HG03469 (cell line): ENCODE measurements around the gene HNRNPA1.
"Not testable (repeated sequence)": the region's sequence is repeated elsewhere in the genome, so short reads cannot be mapped to it uniquely, and the experiment has no call there.

Experiments used
- ATAC-seq: cut with Tn5 transposase; IDR thresholded peaks from one replicate; pipeline ENCODE4 v1.9.1; 2021; ENCODE audit warnings: mild to moderate bottlenecking, moderate library complexity, moderate number of reproducible peaks; ENCODE audit not compliant: unreplicated experiment

The HNRNPA1 gene

DNA sequence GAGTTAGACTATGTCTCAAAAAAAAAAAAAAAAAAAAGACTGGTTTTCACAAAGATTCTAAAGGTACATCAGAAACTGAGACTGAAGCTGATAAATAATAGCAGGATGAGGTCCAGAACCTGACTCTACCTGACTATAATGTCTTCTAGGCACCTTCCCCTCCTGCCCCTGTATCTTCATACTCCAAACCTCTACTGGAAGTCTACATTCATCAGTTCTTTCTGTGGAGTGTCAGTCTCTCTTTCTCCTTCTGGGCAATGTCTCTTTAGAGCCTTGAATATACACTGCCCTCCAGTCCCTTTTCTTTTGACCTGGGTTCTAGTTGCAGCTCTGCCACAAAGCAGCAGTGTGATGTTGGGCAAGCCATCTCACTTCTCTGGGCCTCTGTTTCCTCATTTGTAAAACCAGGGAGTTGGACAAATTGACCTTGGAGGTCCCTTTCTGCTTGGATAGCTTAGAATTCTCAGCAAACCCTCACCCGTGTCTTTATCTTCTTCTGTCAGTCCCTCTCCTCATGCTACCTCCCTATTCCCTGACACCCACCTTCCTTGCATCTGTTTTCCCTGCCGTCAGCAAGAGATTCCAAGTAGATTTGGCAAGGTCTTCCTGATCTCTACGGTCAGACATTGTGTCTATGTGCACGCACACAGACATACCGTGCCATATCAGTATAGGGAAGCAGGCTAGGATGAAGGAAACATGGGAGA, 16.0 kb downstream of the HNRNPA1 start:
- no peak for ATAC-seq

DNA sequence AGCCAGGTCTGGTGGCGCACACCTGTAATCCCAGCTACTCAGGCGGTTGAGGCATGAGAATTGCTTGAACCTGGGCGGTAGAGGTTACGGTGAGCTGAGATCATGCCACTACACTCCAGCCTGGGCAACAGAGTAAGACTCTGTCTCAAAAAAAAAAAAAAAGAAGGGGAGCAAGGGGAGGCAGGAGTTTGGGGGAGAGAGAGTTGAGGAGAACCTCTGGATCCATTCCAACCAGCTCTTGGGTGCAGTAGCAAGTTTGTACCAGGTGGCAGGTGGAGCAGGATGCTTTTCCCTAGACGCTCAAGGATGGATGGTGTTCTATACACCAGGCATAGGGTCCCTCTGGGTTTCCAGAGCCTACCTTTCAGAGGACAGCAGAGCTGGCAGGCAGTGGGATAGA, 18.4 kb downstream of the HNRNPA1 start:
- no peak for ATAC-seq

DNA sequence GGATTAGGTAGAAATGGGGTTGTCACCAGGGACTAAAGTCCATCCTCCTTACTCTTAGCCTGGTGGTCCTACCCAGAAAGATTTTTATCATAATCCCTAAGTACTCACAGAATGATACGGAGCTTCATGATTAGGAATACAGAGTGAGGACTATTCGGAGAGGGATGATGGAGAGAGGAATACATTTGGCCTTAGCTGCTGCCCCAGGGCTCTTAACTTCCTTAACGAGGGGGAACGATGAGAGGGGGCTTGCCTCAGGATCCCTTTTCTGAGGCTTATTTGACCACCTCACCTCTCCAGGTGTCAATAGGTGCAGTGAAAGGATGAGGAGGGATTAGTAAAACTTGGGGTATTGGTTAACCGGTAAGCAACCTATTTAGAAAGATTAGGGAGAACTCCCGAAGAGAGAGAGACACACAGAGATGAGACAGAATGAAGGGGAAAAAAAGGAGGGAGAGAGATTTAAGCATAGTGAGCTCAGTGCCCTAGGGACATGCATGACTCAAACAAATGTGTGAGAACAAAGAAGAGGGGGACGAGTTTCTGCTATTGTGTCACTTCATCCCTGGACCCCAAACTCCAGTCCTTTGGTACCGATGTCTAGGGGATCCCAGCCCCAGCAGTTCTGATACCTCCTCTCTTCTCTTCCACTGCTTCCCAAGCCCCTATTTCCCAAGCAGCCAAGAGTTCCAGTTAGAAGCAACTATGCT, 19.1 kb downstream of the HNRNPA1 start:
- ATAC-seq = no peak

DNA sequence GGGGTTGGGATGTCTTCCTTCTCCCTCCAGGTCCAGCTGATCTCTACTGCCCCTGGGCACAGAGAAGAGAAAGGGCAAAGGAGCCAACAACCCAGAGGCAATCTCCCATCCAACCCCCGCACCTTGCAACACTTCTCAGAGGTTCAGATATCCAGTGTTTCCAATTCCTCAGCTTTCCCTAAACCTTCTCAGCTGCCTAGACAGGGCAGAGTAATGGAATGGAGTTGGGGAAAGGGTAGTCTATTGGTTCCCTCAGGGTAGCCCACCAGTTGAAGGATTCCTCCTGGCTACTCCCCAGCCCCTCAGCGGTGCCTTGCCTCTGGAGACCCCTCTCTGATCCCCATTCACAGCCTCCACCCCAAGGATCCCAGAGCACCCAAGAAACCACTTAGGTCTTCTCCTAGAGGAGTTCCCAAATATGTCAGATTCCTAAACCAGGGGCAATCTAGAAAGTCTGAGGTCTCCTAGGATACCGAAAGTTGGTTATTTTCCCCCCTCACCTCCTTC, 19.8 kb downstream of the HNRNPA1 start:
- no peak for ATAC-seq

- no peak for ATAC-seq
These were observed 20.4 kb downstream of the HNRNPA1 start, which contains the start of gene NFE2 for GRCh38 chr12:54300732-54301427. Gene NFE2 (minus strand): TSS chr12:54301015. CDS start chr12:54295248, 5,767 bp downstream.

DNA sequence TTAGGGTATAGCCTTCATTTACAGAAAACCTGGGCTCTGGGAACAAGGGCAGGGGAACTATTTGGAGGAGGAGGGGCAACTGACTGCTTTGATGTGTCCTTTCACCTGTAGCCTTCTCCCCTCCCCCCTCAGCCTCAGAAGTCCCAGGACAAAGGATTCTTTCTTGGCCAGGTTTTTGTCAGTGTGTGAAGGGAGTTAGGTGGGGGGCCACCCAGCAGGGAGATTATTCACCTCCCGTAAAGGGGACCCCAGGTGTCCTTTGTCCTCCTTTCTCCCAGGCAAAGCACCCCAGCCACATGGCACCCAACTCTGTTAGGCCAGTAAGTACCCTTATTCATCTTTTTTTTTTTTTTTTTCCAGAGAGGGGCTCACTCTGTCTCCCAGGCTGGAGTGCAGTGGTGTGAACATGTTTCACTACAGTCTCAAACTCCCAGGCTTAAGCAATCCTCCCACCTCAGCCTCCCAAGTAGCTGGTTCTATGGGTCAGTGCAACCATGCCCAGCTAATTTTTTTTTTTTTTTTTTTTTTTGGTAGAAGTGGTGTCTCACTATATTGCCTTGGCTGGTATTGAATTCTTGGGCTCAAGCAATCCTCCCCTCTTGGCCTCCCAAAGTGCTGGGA, 21.0 kb downstream of the HNRNPA1 start:
- ATAC-seq = no peak

DNA sequence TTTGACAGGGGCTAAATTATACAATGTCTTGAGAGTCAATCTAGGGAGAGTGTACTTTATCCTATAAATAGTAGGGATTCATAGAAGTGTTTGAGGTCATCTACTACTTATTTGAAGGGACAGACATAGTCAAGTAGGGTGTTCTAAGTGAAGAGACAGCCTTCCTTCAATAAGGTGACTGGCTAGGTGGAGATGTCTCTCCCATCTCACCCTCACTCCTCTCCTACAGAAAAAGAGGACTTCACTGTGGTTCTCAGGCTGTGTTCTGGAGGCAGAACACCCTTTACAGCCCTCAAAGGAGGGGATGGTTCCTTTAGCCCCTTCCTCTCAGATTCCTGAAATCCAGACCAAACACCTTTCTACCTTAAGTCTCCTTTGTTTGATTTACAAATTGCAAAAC, 23.1 kb downstream of the HNRNPA1 start:
- no peak for ATAC-seq

DNA sequence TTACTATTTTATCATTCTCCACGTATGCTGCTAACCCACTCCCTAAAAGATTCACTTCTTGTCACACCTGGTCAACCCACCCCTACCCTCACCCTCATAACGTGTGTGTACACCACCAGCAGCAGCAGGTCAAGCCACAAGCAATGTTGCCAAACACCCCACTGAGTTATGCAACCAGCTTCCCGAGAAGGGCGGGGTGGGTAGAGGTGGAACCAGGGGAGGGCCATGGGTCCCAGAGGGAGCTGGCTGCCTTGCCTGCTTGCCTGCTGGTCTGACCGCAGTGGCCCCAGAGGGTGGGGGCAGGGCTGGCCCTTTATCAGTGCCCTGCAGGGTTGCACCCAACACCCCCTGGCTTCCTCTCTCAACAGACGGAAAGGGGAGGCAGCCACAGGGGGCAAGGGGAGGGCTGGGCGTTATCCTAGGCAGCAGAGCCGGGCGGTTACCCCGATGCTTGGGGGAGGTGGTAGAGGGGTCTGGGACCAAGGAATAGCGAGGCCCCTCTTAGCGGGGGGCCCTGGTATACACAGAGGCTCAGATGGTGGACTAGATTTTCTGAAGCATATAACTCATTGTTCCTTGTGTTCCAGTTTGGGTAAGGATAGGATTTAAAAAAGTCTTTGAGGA, 23.8 kb downstream of the HNRNPA1 start:
- no peak for ATAC-seq

GRCh38 chr12:54306925-54307741, 26.6 kb downstream of the HNRNPA1 start:
- no peak for ATAC-seq

DNA sequence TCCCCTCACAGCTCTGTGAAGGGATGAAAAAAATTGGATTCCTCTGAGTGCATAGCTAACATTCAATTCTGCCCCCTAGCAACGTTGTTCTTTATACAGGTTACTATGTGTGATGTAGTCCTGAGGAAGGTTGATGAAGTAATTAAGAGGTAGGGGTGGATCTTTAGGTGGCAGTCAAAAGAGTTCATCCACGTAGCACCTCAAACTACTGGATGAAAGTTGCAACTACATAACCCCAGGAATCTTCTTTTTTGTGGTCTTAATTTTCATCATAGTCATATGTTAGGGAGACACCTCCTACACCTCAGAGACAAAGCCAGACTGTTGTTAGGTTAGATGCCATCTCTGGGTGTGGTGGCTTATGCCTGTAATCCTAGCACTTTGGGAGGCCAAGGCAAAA, 30.5 kb downstream of the HNRNPA1 start:
- ATAC-seq = no peak

- not testable (repeated sequence) for ATAC-seq
These were observed 31.8 kb downstream of the HNRNPA1 start for GRCh38 chr12:54312309-54312708.

- ATAC-seq = no peak
These were observed 40.8 kb downstream of the HNRNPA1 start for GRCh38 chr12:54321363-54321762.

- peak; percentile 99 for ATAC-seq
These were observed 44.3 kb downstream of the HNRNPA1 start, which contains the start of gene COPZ1 for GRCh38 chr12:54324617-54325441. Gene COPZ1 (plus strand): TSS chr12:54325131. CDS start chr12:54325164, 33 bp downstream.

DNA sequence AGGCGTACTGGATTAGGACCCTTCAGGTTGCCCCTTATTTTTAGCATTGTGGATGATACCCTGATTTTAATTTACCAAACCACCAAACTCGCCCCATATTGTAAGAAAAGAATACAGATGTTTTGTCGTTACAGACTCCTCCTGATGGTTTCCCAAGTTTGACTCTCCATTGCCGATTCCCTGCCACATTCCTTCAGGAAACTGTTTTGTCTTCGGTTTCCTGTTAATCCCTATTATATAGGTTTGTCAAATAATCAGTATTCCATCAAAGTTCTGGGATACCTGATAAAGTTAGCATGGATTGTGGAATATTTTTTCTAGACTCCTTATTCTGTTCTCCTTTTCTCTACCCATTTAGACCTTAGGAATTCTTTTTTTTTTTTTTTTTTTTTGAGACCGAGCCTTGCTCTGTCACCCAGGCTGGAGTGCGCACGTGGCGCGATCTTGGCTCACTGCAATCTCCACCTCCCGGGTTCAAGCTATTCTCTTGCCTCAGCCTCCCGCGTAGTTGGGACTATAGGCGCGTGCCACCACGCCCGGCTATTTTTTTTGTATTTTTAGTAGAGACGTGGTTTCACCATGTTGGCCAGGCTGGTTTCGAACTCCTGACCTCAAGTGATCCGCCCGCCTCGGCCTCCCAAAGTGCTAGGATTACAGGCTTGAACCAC, 45.0 kb downstream of the HNRNPA1 start:
- ATAC-seq = not testable (repeated sequence)

DNA sequence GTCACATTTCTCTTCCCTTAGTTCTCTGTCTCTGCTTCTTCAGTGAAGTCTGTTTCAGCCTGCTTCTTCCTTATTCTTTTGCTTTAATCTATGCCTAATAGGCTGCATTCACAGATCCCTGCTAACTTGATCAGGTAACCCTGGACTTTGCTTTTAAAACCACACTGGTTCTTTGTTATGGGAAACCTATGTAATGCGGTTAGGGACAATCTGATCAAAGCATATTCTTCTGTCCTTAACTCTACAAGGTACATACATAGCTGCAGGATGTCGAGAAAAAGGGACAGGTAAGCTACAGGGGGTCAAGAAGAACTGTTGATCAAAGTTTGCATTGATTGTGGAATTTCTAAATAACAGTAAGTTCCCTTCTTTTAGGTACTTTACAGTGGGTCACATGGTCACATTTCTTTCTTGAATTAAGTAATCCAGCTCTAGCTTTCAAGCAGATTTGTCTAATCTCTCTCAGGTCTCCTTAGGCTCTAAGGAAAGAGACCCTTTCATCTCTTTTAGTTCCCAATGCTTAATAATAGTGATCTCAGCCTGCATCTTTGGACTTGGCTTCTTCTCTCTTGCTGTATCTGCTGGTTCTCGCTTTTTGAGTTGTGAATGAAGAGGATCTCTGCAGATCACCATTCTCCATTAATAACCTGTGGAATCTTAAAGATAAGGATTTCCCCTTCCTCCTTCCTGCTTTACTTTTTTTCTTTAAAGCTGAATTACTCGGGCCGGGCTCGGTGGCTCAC, 48.2 kb downstream of the HNRNPA1 start:
- no peak for ATAC-seq

DNA sequence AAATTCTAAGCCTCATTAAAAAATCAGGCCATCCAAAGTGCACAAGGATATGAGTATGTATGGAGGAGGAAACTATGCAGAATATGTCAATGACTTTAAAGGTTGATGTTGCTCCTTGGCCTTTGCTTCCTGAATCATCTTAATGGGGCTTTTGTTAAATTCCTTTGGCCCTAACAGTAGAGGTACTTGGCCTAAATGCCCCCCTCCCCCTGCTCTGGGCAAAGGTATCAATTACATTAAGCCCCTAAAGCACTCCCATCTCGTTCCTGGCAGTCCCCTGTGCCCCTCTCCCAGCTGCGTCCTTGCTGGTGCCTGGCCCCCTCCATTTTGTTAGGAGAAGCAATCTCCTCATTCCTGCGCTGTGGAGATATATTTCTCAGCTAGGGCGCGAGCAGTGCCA, 49.2 kb downstream of the HNRNPA1 start:
- no peak for ATAC-seq

GRCh38 chr12:54330442-54330841, 49.9 kb downstream of the HNRNPA1 start:
- ATAC-seq = no peak

DNA sequence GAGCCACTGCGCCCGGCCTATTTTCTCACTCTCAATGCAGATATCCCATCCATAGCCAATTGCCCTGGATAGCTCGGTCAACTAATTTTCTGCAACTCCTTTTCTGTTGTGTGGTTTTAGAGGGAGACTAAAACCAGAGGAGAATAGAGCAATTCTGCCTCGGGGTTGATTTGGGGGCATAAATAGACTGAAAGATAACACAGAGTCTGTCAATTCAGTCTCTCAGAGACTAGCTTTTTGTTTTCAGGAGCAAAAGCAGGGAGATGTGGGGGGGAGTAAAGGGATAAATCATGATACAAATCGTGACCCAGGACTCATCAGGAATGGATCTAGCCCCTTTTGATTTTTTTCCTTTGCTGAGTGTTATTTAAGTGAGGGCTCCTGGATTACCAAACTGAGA, 50.9 kb downstream of the HNRNPA1 start:
- no peak for ATAC-seq
